GM23338 (cell line): Measurements from ENCODE around the gene RAPGEF3. TPM values are rescaled to one million over a fixed set of nuclear protein-coding genes. Genes with fewer than 3 reads are reported as not detected.

Experiments
- ATAC-seq: fragments of 200-7000 bp; cut with Tn5 transposase; 3 replicates; pipeline ENCODE4 v1.9.1; 2020
- DNase-seq: peaks from one replicate; pipeline ENCODE4 v3.0.0-alpha.2; 2015; ENCODE audit warnings: low spot score
- H2AFZ ChIP-seq: fragments of 200-600 bp; sonication (generic); 2 replicates; pipeline ENCODE4 v1.8.0; 2016; ENCODE audit warnings: antibody characterized with exemption, mild to moderate bottlenecking, moderate library complexity
- H3F3A ChIP-seq: fragments of 200-600 bp; sonication (generic); replicated peaks from 2 replicates; pipeline ENCODE4 v1.8.0; 2017; ENCODE audit warnings: antibody characterized with exemption, mixed run types, low read depth
- H3K27ac ChIP-seq: fragments of 200-600 bp; sonication (generic); 2 replicates; pipeline ENCODE4 v1.6.1; 2016; ENCODE audit warnings: low read depth
- H3K27me3 ChIP-seq: fragments of 200-600 bp; sonication (generic); 2 replicates; pipeline ENCODE4 v1.8.0; 2016; ENCODE audit warnings: mild to moderate bottlenecking, mixed run types, moderate library complexity; ENCODE audit not compliant: insufficient read depth
- H3K36me3 ChIP-seq: fragments of 200-600 bp; sonication (generic); 2 replicates; pipeline ENCODE4 v1.8.0; 2016; ENCODE audit warnings: mild to moderate bottlenecking; ENCODE audit not compliant: insufficient read depth
- H3K4me1 ChIP-seq: fragments of 200-600 bp; sonication (generic); 2 replicates; pipeline ENCODE4 v1.8.0; 2016; ENCODE audit warnings: mild to moderate bottlenecking, moderate library complexity; ENCODE audit not compliant: insufficient read depth
- H3K4me2 ChIP-seq: fragments of 200-600 bp; sonication (generic); 2 replicates; pipeline ENCODE4 v1.7.1; 2017; ENCODE audit warnings: mixed run types
- H3K4me3 ChIP-seq: fragments of 200-600 bp; sonication (generic); 2 replicates; pipeline ENCODE4 v1.6.1; 2016; ENCODE audit warnings: mixed run types
- H3K79me2 ChIP-seq: fragments of 200-600 bp; sonication (generic); replicated peaks from 2 replicates; pipeline ENCODE4 v1.8.0; 2017; ENCODE audit warnings: mild to moderate bottlenecking; ENCODE audit not compliant: insufficient read depth
- H3K9me2 ChIP-seq: fragments of 200-600 bp; sonication (generic); 2 replicates; pipeline ENCODE4 v1.8.0; 2017; ENCODE audit not compliant: insufficient read depth
- H4K20me1 ChIP-seq: fragments of 200-600 bp; sonication (generic); replicated peaks from 2 replicates; pipeline ENCODE4 v1.8.0; 2017; ENCODE audit warnings: mild to moderate bottlenecking; ENCODE audit not compliant: insufficient read depth
- H3K27ac Mint-ChIP-seq: 2 replicates; pipeline ENCODE4 v1.8.0; 2020; ENCODE audit warnings: inconsistent platforms, mild to moderate bottlenecking, moderate library complexity, mixed read lengths
- H3K27me3 Mint-ChIP-seq: 3 replicates; pipeline ENCODE4 v1.8.0; 2022; ENCODE audit warnings: low read depth, mild to moderate bottlenecking, moderate library complexity, mixed read lengths, inconsistent platforms; ENCODE audit not compliant: insufficient read depth, poor library complexity
- H3K36me3 Mint-ChIP-seq: 3 replicates; pipeline ENCODE4 v1.8.0; 2021; ENCODE audit warnings: low read depth, mild to moderate bottlenecking, inconsistent platforms, moderate library complexity, mixed read lengths
- H3K4me1 Mint-ChIP-seq: 3 replicates; pipeline ENCODE4 v1.8.0; 2020; ENCODE audit warnings: mild to moderate bottlenecking, inconsistent platforms, mixed read lengths
- H3K4me3 Mint-ChIP-seq: 3 replicates; pipeline ENCODE4 v1.8.0; 2021; ENCODE audit warnings: moderate library complexity, mild to moderate bottlenecking, inconsistent platforms, mixed read lengths
- H3K9me3 Mint-ChIP-seq: 3 replicates; pipeline ENCODE4 v1.8.0; 2020; ENCODE audit warnings: moderate library complexity, mild to moderate bottlenecking, inconsistent platforms, mixed read lengths
- CREB1 ChIP-seq: fragments of 250-450 bp; sonication (Bioruptor Pico); IDR thresholded peaks from 2 replicates; pipeline ENCODE4 v1.5.0; 2020; ENCODE audit warnings: low read depth, mild to moderate bottlenecking, moderate library complexity
- EZH2phosphoT487 ChIP-seq: fragments of 200-600 bp; sonication (generic); IDR thresholded peaks from one replicate; pipeline ENCODE4 v1.8.1; 2018; ENCODE audit warnings: antibody characterized with exemption; ENCODE audit not compliant: unreplicated experiment
- JUNB ChIP-seq: IDR thresholded peaks from one replicate; pipeline ENCODE4 v1.6.1; 2016; ENCODE audit warnings: antibody characterized with exemption; ENCODE audit not compliant: unreplicated experiment
- STAT1 ChIP-seq: IDR thresholded peaks from one replicate; pipeline ENCODE4 v1.6.1; 2016; ENCODE audit warnings: antibody characterized with exemption; ENCODE audit not compliant: unreplicated experiment
- ZNF331 ChIP-seq: fragments of 250-450 bp; sonication (Bioruptor Pico); IDR thresholded peaks from 2 replicates; pipeline ENCODE4 v1.5.0; 2020; ENCODE audit warnings: low read depth, mild to moderate bottlenecking, moderate library complexity
- polyA plus RNA-seq: library from polyadenylated mRNA; unstranded; fragments of >200 nt; fragmentation: Nextera tagmentation; extraction: Ambion mirVana; gene quantifications from 2 replicates; pipeline ENCODE4 v1.2.1, GENCODE V29; 2016
- total RNA-seq: library from RNA; depleted of rRNA; stranded (reverse); fragments of >200 nt; shearing (Covaris generic); gene quantifications from 2 replicates; pipeline ENCODE4 v1.2.3, GENCODE V29; 2014
- TF ChIP-seq, protein P1 (sequence below): fragments of 250-450 bp; sonication (Bioruptor Pico); IDR thresholded peaks from 2 replicates; pipeline ENCODE4 v1.5.0; 2020; ENCODE audit warnings: mild to moderate bottlenecking, moderate library complexity
- TF ChIP-seq, protein P2 (sequence below): IDR thresholded peaks from one replicate; pipeline ENCODE4 v1.6.1; 2018; ENCODE audit warnings: antibody characterized with exemption; ENCODE audit not compliant: unreplicated experiment

RAPGEF3 gene
- total and polyA plus RNA-seq, 2 experiments from 2014 or later = 2.3 to 11.8 TPM

DNA sequence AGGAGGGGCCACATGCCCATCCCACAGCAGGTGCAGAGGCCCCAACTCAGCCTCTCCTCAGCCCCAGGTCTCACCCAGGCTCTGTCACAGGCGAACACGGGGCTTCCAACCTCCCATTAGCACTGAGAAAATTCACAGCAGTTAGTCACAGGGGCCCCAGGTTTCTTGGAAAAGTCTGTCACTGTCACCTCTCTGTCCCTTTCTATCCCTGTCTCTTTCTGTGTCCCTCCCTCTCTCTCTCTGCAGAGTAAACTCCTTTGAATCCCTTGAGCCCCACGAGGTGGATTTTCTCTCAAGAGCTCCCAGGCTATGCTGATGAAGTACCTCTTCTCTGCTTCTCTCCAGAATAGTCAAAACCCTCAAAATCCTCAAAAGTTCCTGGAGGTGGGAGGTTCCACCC lies 19.4 kb downstream of the RAPGEF3 start:
- ATAC-seq = no peak
- Mint-ChIP-seq H3K36me3 (no peaks in the 10 kb centered on the region; the same call in 2 of the 3 replicates), H3K27me3 (peaks cover 21% of the 10 kb centered on the region), H3K9me3 (no peaks in the 10 kb centered on the region; the same call in 2 of the 3 replicates), H3K4me3 (no peak overlapping the region), H3K27ac (no peak overlapping the region), H3K4me1 (peaks cover 39% of the 10 kb centered on the region)
- Histone ChIP-seq H2AFZ (no peak overlapping the region), H3K4me1 (peaks cover 15% of the 10 kb centered on the region; the same call in 1 of the 2 replicates), H3K9me2 (no peaks in the 10 kb centered on the region), H4K20me1 (no peaks in the 10 kb centered on the region), H3K27ac (no peak overlapping the region), H3K4me2 (no peak overlapping the region), H3K36me3 (no peaks in the 10 kb centered on the region), H3K79me2 (no peaks in the 10 kb centered on the region), H3K27me3 (no peaks in the 10 kb centered on the region), H3F3A (no peaks in the 10 kb centered on the region), H3K4me3 (no peak overlapping the region)
- TF ChIP-seq, protein P1, sequence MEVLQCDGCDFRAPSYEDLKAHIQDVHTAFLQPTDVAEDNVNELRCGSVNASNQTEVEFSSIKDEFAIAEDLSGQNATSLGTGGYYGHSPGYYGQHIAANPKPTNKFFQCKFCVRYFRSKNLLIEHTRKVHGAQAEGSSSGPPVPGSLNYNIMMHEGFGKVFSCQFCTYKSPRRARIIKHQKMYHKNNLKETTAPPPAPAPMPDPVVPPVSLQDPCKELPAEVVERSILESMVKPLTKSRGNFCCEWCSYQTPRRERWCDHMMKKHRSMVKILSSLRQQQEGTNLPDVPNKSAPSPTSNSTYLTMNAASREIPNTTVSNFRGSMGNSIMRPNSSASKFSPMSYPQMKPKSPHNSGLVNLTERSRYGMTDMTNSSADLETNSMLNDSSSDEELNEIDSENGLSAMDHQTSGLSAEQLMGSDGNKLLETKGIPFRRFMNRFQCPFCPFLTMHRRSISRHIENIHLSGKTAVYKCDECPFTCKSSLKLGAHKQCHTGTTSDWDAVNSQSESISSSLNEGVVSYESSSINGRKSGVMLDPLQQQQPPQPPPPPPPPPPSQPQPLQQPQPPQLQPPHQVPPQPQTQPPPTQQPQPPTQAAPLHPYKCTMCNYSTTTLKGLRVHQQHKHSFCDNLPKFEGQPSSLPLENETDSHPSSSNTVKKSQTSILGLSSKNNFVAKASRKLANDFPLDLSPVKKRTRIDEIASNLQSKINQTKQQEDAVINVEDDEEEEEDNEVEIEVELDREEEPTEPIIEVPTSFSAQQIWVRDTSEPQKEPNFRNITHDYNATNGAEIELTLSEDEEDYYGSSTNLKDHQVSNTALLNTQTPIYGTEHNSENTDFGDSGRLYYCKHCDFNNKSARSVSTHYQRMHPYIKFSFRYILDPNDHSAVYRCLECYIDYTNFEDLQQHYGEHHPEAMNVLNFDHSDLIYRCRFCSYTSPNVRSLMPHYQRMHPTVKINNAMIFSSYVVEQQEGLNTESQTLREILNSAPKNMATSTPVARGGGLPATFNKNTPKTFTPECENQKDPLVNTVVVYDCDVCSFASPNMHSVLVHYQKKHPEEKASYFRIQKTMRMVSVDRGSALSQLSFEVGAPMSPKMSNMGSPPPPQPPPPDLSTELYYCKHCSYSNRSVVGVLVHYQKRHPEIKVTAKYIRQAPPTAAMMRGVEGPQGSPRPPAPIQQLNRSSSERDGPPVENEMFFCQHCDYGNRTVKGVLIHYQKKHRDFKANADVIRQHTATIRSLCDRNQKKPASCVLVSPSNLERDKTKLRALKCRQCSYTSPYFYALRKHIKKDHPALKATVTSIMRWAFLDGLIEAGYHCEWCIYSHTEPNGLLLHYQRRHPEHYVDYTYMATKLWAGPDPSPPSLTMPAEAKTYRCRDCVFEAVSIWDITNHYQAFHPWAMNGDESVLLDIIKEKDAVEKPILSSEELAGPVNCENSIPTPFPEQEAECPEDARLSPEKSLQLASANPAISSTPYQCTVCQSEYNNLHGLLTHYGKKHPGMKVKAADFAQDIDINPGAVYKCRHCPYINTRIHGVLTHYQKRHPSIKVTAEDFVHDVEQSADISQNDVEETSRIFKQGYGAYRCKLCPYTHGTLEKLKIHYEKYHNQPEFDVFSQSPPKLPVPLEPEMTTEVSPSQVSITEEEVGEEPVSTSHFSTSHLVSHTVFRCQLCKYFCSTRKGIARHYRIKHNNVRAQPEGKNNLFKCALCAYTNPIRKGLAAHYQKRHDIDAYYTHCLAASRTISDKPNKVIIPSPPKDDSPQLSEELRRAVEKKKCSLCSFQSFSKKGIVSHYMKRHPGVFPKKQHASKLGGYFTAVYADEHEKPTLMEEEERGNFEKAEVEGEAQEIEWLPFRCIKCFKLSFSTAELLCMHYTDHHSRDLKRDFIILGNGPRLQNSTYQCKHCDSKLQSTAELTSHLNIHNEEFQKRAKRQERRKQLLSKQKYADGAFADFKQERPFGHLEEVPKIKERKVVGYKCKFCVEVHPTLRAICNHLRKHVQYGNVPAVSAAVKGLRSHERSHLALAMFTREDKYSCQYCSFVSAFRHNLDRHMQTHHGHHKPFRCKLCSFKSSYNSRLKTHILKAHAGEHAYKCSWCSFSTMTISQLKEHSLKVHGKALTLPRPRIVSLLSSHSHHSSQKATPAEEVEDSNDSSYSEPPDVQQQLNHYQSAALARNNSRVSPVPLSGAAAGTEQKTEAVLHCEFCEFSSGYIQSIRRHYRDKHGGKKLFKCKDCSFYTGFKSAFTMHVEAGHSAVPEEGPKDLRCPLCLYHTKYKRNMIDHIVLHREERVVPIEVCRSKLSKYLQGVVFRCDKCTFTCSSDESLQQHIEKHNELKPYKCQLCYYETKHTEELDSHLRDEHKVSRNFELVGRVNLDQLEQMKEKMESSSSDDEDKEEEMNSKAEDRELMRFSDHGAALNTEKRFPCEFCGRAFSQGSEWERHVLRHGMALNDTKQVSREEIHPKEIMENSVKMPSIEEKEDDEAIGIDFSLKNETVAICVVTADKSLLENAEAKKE = no peak
- TF ChIP-seq EZH2phosphoT487 = no peak
- TF ChIP-seq ZNF331 (CRISPR knock-in tag) = no peak
- no peak for TF ChIP-seq JUNB
- TF ChIP-seq STAT1 = no peak
- TF ChIP-seq, protein P2, sequence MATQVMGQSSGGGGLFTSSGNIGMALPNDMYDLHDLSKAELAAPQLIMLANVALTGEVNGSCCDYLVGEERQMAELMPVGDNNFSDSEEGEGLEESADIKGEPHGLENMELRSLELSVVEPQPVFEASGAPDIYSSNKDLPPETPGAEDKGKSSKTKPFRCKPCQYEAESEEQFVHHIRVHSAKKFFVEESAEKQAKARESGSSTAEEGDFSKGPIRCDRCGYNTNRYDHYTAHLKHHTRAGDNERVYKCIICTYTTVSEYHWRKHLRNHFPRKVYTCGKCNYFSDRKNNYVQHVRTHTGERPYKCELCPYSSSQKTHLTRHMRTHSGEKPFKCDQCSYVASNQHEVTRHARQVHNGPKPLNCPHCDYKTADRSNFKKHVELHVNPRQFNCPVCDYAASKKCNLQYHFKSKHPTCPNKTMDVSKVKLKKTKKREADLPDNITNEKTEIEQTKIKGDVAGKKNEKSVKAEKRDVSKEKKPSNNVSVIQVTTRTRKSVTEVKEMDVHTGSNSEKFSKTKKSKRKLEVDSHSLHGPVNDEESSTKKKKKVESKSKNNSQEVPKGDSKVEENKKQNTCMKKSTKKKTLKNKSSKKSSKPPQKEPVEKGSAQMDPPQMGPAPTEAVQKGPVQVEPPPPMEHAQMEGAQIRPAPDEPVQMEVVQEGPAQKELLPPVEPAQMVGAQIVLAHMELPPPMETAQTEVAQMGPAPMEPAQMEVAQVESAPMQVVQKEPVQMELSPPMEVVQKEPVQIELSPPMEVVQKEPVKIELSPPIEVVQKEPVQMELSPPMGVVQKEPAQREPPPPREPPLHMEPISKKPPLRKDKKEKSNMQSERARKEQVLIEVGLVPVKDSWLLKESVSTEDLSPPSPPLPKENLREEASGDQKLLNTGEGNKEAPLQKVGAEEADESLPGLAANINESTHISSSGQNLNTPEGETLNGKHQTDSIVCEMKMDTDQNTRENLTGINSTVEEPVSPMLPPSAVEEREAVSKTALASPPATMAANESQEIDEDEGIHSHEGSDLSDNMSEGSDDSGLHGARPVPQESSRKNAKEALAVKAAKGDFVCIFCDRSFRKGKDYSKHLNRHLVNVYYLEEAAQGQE = no peak
- no peak for TF ChIP-seq CREB1 (CRISPR knock-in tag)
- DNase-seq = no peak
